Spleen (tissue), 11 donors: ENCODE measurements around the gene MAPK6. TPM values are rescaled to one million over a fixed set of nuclear protein-coding genes. Genes with fewer than 3 reads are reported as not detected.
"Not testable (repeated sequence)": the region's sequence is repeated elsewhere in the genome, so short reads cannot be mapped to it uniquely, and the experiment has no call there.

ENCODE experiments used
- DNase-seq: peaks from one replicate; pipeline ENCODE4 v3.0.0-alpha.2; 2020
- H3K27ac ChIP-seq, 8 donors: fragments of 200-600 bp; sonication (generic) in 7 of 8; 1 replicate in 4 of 8; 2 replicates in 4 of 8; pipeline versions ENCODE4 v1.5.0 to v1.8.0; 2016 to 2021; ENCODE audit warnings: inconsistent platforms in 4 of 8, mild to moderate bottlenecking in 4 of 8, moderate library complexity in 1 of 8
- H3K27me3 ChIP-seq, 7 donors: fragments of 200-600 bp; sonication (generic) in 6 of 7; replicated peaks in 1 of 7; 1 replicate in 4 of 7; 2 replicates in 3 of 7; pipeline versions ENCODE4 v1.5.0 to v1.8.0; 2016 to 2021; ENCODE audit warnings: inconsistent platforms in 3 of 7, mild to moderate bottlenecking in 1 of 7
- H3K36me3 ChIP-seq, 6 donors: fragments of 200-600 bp; sonication (generic) in 5 of 6; 1 replicate in 4 of 6; 2 replicates in 2 of 6; pipeline versions ENCODE4 v1.5.0 to v1.8.0; 2016 to 2021; ENCODE audit warnings: inconsistent platforms in 2 of 6
- H3K4me1 ChIP-seq, 6 donors: fragments of 200-600 bp; sonication (generic) in 5 of 6; 1 replicate in 3 of 6; 2 replicates in 3 of 6; pipeline versions ENCODE4 v1.5.0 to v1.8.0; 2016 to 2021; ENCODE audit warnings: inconsistent platforms in 3 of 6
- H3K4me3 ChIP-seq, 8 donors: fragments of 200-600 bp; sonication (generic) in 7 of 8; 1 replicate in 4 of 8; 2 replicates in 4 of 8; pipeline versions ENCODE4 v1.5.0 to v1.8.0; 2016 to 2021; ENCODE audit warnings: inconsistent platforms in 4 of 8, mild to moderate bottlenecking in 4 of 8, moderate library complexity in 2 of 8
- H3K9me3 ChIP-seq, 8 donors: fragments of 200-600 bp; sonication (generic) in 7 of 8; 1 replicate in 4 of 8; 2 replicates in 4 of 8; pipeline versions ENCODE4 v1.5.0 to v1.8.0; 2016 to 2021; ENCODE audit warnings: inconsistent platforms in 4 of 8
- POLR2A ChIP-seq, 3 donors: fragments of 450-650 bp; IDR thresholded peaks; one replicate each; pipeline ENCODE4 v1.5.1; 2017; ENCODE audit warnings: antibody characterized with exemption in 3 of 3, mild to moderate bottlenecking in 1 of 3
- POLR2AphosphoS5 ChIP-seq, 3 donors: sonication (generic); formaldehyde crosslinking; IDR thresholded peaks; one replicate each; pipeline ENCODE4 v1.5.1; 2017; ENCODE audit warnings: antibody characterized with exemption in 3 of 3
- WGBS, 5 donors: extraction: QIAGEN DNeasy Blood & Tissue Kit in 3 of 5; methylation state at CpG; one replicate each; pipeline versions ENCODE4 v1.1.5 to v1.1.7; 2013 to 2018; 5-methylcytosine and 5-hydroxymethylcytosine counted together
- intact Hi-C: fragments of 100-400 bp; cut with DNase I; formaldehyde crosslinking; loops from one replicate; pipeline ENCODE4 v1.15.0; 2023; ENCODE audit warnings: low total_unique reads
- polyA plus RNA-seq, 3 donors: library from polyadenylated mRNA; stranded (reverse); fragments of 200-250 nt; gene quantifications; one replicate each; pipeline ENCODE4 v1.2.1, GENCODE V29; 2013
- total RNA-seq, 7 donors: library from RNA; depleted of rRNA in 3 of 7; stranded (reverse); fragments of >200 nt in 3 of 7; fragmentation: NEBNext Ultra II Directional in 4 of 7; extraction: Animal tissue kit (Norgen Biotek cat#: 25700) in 4 of 7; gene quantifications; one replicate each; pipeline versions ENCODE4 v1.1.0 to v1.2.1, GENCODE V29; 2016 to 2021
- TF ChIP-seq, protein P1 (sequence below), 11 experiments: fragments of 200-600 bp in 7 of 11; fragments of 450-650 bp in 4 of 11; sonication (generic) in 4 of 11; IDR thresholded peaks in 8 of 11; conservative IDR thresholded peaks in 3 of 11; 1 replicate in 7 of 11; 2 replicates in 4 of 11; pipeline versions ENCODE4 v1.4.0 to v1.8.0; 2016 to 2021; ENCODE audit warnings: antibody characterized with exemption in 11 of 11, inconsistent platforms in 4 of 11, mild to moderate bottlenecking in 1 of 11
- donor health status: healthy with polysubstance abuse.
- donor health status: DM: no; HTN: no; CAD: no; lungs with moderate emphysema.
- donor health status: DM: no; HTN: no; CAD: no.
- donor health status: Bipolar disorder and iron deficiency.
- donor health status: healthy.
- donor health status: DM: no; HTN: no; CAD: no.
- donor health status: DM: yes; HTN: yes; CAD: no.

MAPK6 gene
- total and polyA plus RNA-seq, 10 donors, result 3.9 to 28.3 (median 20.7) TPM

DNA sequence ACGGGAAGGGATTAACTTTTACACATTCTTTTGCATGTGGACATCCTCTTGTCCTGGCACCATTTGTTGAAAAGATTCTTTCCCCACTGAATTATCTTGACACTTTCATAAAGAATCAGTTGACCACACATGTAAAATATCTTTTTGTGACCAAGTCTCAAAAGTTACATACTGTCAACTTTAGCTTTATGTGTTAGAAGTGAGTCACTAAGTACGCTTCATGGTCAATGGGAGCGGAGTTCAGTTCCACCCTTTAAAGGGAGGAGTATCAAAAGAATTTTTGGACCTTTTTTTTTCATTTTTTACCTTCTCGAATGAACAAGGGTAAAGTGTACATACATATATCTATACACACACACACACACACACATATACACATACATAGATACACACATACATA lies 35.4 kb downstream of the MAPK6 start:
- no peak overlapping the region for H3K27ac ChIP-seq
- H3K9me3 ChIP-seq, result no peaks in the 10 kb centered on the region
- intact Hi-C loops, result no loop called here
- WGBS, 5 donors, result 96 to 99% (median 98%) methylated on average over 4 of the region's 4 CpGs
- H3K4me3 ChIP-seq, result no peak overlapping the region
- peaks cover 0 to 4% (median 0%) of the 10 kb centered on the region in 6 donors for H3K4me1 ChIP-seq
- no peaks in the 10 kb centered on the region for H3K27me3 ChIP-seq
- DNase-seq, result no peak
- H3K36me3 ChIP-seq, result peaks cover 0 to 97% (median 45%) of the 10 kb centered on the region in 6 donors
- TF ChIP-seq POLR2AphosphoS5 (IDR thresholded peaks at IDR 0.05), result no peak
- no peak for TF ChIP-seq POLR2A (IDR thresholded peaks at IDR 0.05)
- TF ChIP-seq, protein P1, sequence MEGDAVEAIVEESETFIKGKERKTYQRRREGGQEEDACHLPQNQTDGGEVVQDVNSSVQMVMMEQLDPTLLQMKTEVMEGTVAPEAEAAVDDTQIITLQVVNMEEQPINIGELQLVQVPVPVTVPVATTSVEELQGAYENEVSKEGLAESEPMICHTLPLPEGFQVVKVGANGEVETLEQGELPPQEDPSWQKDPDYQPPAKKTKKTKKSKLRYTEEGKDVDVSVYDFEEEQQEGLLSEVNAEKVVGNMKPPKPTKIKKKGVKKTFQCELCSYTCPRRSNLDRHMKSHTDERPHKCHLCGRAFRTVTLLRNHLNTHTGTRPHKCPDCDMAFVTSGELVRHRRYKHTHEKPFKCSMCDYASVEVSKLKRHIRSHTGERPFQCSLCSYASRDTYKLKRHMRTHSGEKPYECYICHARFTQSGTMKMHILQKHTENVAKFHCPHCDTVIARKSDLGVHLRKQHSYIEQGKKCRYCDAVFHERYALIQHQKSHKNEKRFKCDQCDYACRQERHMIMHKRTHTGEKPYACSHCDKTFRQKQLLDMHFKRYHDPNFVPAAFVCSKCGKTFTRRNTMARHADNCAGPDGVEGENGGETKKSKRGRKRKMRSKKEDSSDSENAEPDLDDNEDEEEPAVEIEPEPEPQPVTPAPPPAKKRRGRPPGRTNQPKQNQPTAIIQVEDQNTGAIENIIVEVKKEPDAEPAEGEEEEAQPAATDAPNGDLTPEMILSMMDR (IDR thresholded peaks at IDR 0.05 in 8 of 11, conservative IDR thresholded peaks at IDR 0.05 in 3 of 11), result no peak

DNA sequence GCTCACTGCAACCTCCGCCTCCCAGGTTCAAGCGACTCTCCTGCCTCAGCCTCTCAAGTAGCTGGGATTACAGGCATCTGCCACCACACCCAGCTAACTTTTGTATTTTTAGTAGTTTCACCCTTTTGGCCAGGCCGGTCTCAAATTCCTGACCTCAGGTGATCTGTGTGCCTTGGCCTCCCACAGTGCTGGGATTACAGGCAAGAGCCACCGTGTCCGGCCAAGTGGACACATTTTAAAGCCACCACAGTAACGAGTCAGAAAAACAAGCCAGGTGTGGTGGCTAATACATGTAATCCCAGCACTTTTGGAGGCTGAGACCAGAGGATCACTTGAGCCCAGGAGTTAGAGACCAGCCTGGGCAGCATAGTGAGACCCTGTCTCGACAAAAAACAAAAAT lies 35.8 kb downstream of the MAPK6 start:
- intact Hi-C loops, DNase-seq, H3K27ac ChIP-seq, H3K4me3 ChIP-seq, H3K9me3 ChIP-seq, H3K4me1 ChIP-seq, H3K27me3 ChIP-seq: not testable (repeated sequence)
- WGBS, 5 donors, result 95 to 99% (median 97%) methylated on average over 7 of the region's 7 CpGs
- peaks cover 0 to 98% (median 50%) of the 10 kb centered on the region in 6 donors for H3K36me3 ChIP-seq

DNA sequence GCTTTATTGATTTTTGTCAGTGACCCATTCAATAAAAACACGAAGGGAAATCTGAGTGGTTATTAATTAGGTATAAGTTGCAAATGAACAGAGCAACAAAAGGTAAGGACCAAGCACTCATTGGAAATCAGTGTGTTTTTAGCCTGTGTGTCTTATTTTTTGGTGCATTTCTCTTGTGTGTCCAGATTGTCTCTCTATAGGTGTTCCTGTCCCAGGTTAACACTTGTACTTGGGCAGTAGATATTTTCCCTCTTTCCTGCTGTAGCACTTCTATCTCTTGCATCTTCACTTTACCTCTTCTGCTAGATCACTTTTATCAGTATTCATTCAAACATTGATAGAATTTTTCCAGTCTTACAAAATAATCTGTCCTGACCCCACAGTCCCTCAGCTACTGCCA lies 37.0 kb downstream of the MAPK6 start:
- H3K27me3 ChIP-seq, result no peaks in the 10 kb centered on the region
- intact Hi-C loops, result no loop called here
- TF ChIP-seq, protein P1 (IDR thresholded peaks at IDR 0.05 in 8 of 11, conservative IDR thresholded peaks at IDR 0.05 in 3 of 11), result no peak
- TF ChIP-seq POLR2AphosphoS5 (IDR thresholded peaks at IDR 0.05) (no peak), POLR2A (IDR thresholded peaks at IDR 0.05) (no peak)
- WGBS, 5 donors, result 95 to 100% (median 98%) methylated on average over 1 of the region's 1 CpG
- H3K4me3 ChIP-seq, result no peak overlapping the region
- DNase-seq, result no peak
- H3K9me3 ChIP-seq, result no peaks in the 10 kb centered on the region
- no peak overlapping the region for H3K27ac ChIP-seq
- peaks cover 0 to 98% (median 54%) of the 10 kb centered on the region in 6 donors for H3K36me3 ChIP-seq
- H3K4me1 ChIP-seq, result peaks cover 0 to 4% (median 0%) of the 10 kb centered on the region in 6 donors

DNA sequence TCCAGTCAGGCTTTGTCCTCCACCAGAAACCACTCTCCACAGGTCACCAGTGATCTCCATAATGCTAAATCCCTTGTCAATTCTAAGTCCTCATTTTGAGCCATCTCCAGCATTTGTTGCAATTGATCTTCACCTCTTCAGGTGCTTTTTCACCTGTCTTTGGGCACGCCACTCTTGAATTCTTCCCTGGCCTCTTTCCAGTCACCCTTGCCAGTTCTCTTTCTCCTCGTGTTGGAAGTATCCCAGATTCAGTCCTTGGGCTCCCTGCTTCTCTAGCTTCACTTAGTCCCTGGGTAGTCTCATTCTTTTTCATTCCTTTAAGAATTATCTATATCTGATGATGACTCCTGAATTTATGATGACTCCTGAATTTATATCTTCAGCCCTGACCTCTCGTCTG lies 37.5 kb downstream of the MAPK6 start:
- TF ChIP-seq POLR2A (IDR thresholded peaks at IDR 0.05), result no peak
- TF ChIP-seq POLR2AphosphoS5 (IDR thresholded peaks at IDR 0.05), result no peak
- TF ChIP-seq, protein P1 (IDR thresholded peaks at IDR 0.05 in 8 of 11, conservative IDR thresholded peaks at IDR 0.05 in 3 of 11), result no peak
- DNase-seq, result no peak
- intact Hi-C loops, result no loop called here
- Histone ChIP-seq H3K9me3 (no peaks in the 10 kb centered on the region), H3K4me3 (no peak overlapping the region), H3K27ac (no peak overlapping the region), H3K36me3 (peaks cover 0 to 98% (median 55%) of the 10 kb centered on the region in 6 donors), H3K27me3 (no peaks in the 10 kb centered on the region), H3K4me1 (peaks cover 0 to 4% (median 0%) of the 10 kb centered on the region in 6 donors)
- 82 to 99% (median 96%) methylated on average over 3 of the region's 3 CpGs for WGBS, 5 donors

DNA sequence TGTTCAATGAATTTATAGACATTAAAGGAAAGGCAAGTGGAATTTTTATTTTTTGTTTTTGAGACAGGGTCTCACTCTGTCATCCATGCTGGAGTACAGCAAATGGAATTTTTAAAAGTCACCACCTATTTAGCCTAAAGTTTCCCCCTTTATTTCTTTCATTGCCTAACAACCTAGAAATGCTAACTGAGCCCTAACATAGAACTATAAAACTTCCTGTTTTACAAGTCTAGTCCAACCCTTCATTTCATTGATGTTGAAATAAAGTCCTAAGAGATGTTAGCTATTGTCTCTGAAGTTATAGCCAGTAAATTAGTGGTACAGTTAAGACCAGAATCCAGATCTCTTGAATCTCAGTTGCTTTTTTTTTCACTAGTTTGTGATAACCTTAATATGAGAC lies 39.0 kb downstream of the MAPK6 start:
- H3K4me3 ChIP-seq, result no peak overlapping the region
- no peak overlapping the region for H3K27ac ChIP-seq
- no peak for TF ChIP-seq POLR2A (IDR thresholded peaks at IDR 0.05)
- no peak for TF ChIP-seq POLR2AphosphoS5 (IDR thresholded peaks at IDR 0.05)
- H3K9me3 ChIP-seq, result no peaks in the 10 kb centered on the region
- intact Hi-C loops, result no loop called here
- H3K36me3 ChIP-seq, result peaks cover 0 to 99% (median 60%) of the 10 kb centered on the region in 6 donors
- DNase-seq, result no peak
- H3K4me1 ChIP-seq, result no peaks in the 10 kb centered on the region
- no peaks in the 10 kb centered on the region for H3K27me3 ChIP-seq
